Activated CD8-positive, alpha-beta memory T cell treated with anti-CD3 and anti-CD28 coated beads, Interleukin-2, amount 50 U/mL, for 1 hour (primary cell): ENCODE data around the gene MARS1.

Experiments
- DNase-seq: peaks from one replicate; pipeline ENCODE4 v3.0.0-alpha.2; 2020; ENCODE audit errors: extremely low read depth

MARS1 gene

GRCh38 chr12:57528831-57529555, 41.1 kb downstream of the MARS1 start:
- DNase-seq, result no peak

DNA sequence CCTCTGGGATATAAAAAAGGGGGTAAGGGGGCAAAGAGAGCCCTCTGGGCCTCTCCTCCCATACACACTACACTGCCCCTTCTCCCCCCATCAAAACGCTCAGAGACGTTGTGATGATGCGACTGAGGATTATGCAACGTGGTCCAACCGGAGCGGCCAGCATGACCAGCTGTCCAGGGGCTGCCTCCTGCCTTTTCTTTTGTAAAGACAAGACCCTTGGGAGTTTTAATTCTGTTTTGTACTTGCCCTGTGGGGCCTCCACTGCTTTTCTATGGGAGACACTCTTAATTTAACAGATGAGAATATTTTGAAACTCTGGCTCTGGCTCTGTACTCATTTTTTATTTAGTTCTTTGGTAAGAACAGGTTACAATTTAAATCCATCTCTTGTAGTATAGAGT, 42.0 kb downstream of the MARS1 start:
- DNase-seq, result no peak

DNA sequence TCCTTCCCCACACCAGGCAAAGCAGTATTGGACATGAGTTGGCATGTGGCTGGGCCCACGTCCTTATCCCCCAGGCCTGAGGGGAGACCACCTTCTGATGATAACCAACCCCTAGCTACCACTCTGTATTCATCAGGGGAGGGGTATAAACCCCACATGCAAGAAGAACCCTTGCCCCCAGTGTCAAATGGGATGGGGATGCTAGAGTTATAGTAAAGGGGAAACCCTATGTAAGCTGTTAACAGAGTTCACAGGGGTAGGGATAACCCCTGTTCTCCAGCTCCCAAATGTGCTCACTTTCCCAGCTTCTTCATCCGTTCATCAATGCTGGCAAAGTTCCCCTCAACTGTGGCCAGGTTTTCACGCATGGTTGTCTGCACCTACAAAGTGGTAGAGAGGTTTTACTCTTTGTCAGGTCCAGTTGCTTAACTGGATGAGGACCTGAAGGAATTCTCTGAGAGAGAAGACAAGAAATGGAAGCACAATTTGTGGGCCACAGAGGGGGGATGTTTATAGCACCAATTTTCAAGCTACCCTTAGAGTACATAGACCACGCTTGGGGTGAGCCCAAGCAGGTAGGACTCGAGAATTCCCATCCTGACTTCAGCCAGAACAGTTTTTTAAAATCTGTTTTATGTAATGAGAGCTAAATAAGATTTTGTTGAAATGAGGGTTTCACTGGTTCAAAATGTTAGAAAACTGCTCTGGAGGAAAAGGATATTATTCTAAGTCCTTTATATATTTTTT, 42.7 kb downstream of the MARS1 start:
- no peak for DNase-seq

- no peak for DNase-seq
Observed at GRCh38 chr12:57531836-57532235, 44.0 kb downstream of the MARS1 start.

DNA sequence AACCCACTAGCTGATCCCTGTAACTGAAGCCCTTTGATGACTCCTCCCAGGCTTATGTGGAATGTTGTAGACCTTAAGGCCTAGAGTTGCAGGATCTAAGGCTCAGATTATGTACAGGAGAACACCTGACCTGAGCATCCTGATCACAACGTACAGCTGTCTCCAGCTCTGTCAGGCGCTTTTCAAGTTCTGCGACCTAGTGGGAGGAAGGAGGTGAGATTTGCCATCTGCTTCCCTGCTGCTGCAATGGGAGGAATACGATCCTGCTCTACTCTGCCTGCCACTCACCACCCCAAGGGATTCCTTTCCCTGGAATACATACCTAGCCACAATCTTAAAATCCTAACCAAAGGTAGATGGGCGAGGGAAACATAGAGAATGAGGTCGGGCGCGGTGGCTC, 45.2 kb downstream of the MARS1 start:
- DNase-seq, result no peak

DNA sequence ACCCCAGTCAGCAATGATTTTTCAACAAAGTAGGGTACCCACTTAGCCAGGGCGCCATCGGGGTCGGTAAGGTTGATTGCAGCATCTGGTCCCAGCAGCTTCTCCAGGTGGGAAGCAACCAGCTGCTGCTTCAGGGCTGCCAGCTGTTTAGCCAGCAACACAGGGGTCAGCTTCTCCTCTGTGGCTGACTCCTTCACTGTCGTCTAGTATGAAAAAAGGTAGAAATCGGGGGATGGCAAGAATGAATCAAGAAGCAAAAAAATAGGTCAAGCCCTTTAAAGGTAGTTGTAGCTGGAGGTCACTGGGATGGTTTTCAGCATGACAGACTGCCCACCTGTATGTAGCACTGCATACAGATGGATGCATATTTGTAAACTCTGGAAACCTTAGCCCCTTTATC, 46.4 kb downstream of the MARS1 start:
- no peak for DNase-seq

- DNase-seq, result no peak
Observed at GRCh38 chr12:57534991-57535543, 47.2 kb downstream of the MARS1 start.

- no peak for DNase-seq
Observed at GRCh38 chr12:57535764-57536596, 48.1 kb downstream of the MARS1 start.

DNA sequence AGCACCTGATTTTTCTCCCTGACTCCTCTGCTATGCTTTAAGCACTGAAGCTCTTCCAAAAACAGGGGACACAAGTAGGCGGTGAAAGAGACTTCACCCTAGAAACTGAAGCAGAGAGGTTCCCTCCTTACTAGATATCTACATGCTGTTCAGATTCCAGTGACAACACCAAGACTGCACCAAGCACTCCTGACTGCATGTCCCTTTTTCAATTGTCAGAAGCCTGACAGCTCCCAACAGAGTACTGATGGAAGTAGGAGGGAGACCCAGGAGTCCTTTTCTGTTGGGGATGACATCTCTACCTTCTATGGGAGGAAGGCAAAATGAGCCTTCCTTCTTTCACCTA, 48.7 kb downstream of the MARS1 start:
- DNase-seq, result no peak

DNA sequence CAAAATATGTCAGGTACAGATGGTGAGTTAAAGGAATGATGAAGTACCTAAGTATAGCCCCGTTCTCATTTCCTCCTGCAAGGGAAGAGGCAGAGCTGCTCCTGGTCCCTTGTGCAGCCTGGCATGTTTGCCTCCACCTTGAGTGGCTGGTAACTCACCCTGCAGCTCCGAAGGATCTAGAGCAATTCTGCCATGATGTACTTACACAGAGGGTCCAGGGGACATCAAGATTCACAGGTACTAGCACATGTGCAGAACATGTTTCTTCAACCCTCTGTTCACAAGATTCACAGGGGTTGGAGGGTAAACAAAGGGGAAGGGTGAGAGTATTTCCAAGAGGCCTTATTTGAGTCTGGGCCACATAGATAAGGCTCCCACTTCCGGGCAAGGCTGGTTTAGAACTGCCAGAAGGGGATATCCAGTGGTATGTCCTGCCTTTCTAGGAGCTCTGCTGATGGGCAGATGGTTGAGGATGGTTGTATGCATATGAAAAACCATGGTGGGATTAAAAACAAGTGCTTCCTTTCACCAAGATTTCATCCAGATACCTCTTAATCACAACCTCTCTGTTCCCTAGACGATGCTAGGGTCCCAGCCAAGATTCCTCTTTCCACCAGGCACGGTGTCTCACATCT, 51.4 kb downstream of the MARS1 start:
- no peak for DNase-seq

- no peak for DNase-seq
Observed at GRCh38 chr12:57541001-57541400, 53.1 kb downstream of the MARS1 start.

DNA sequence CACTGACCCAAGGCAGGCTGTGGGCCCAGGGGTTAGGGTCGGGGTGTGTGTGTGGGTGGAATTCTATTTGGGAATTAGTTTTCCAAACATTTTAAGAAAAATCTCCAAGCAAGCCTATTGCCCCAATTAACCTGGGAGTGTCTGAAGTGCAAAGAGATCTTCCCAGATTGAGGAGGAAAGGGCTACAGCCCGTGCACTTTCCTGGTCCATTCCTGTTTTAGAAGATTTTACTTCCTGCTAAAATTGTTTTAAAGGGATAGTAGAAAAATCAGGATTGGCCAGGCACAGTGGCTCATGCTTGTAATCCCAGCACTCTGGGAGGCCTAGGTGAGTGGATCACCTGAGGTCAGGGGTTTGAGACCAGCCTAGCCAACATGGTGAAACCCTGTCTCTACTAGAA, 53.8 kb downstream of the MARS1 start:
- no peak for DNase-seq

DNA sequence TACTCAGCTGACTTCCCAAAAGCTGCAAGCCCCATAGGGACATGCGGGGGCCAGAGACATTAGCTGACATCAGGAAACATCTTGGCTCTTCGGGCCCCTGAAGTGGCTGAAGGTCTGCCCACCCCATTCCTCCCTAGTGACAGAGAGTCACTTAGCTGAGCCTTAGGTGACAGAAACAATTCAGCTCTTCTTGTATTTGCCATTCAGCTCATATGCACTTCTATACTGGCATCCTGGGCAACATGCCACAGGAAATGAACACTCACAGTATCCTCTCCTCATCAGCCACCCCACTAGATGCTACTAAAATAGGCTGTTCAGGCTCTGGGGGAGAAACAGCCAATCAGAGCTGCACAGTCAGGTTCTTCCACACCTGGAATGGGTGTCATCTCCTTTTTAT, 55.7 kb downstream of the MARS1 start:
- DNase-seq, result no peak

- no peak for DNase-seq
Observed at GRCh38 chr12:57545809-57546437, 58.1 kb downstream of the MARS1 start.

DNA sequence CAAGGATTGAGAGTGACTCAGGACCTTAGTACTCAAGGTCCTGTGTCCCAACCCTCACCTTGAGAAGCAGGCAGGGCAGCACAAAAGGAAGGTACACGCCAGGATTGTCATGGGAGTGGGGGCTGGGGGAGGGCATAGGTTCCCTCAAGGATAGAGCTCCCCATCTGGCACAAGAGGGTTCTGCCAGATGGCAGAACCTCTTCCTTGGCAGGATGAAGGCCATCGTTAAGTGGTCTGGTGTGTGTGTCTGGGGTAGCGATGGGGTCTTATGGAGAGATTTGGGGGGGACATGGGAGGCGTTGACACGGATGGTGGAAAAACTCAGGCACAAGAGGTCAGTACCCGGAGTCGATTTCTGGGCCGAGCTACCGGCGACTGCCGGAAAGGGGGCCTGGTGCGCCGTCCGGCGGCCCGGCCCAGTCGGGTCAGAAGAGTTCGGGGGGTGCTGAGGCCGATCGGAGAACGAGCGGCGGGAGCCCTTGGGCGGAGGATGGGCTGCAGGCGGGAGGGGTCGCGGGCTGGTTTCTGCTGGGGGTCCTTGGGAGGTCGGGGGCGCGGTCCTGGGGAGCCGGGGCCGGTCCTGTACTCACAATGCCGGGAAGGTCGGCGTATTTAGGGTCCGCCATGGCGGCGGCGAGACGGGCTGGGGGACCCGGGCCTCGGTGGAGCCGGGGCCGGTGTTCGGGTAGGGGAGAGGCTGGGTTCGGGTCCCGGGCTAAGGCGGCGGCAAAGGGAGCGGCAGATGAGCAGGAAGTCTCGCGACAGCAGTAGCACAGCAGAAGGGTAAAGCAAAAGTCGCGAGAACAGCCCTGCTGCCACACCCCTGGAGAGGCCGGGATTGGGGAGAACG, 58.8 kb downstream of the MARS1 start, which contains the start of gene DCTN2:
DCTN2 (minus strand) TSS at position 755 of the 850 bp plus-strand sequence; CDS start at position 626, 129 bp downstream.
- peak; percentile 85 for DNase-seq

DNA sequence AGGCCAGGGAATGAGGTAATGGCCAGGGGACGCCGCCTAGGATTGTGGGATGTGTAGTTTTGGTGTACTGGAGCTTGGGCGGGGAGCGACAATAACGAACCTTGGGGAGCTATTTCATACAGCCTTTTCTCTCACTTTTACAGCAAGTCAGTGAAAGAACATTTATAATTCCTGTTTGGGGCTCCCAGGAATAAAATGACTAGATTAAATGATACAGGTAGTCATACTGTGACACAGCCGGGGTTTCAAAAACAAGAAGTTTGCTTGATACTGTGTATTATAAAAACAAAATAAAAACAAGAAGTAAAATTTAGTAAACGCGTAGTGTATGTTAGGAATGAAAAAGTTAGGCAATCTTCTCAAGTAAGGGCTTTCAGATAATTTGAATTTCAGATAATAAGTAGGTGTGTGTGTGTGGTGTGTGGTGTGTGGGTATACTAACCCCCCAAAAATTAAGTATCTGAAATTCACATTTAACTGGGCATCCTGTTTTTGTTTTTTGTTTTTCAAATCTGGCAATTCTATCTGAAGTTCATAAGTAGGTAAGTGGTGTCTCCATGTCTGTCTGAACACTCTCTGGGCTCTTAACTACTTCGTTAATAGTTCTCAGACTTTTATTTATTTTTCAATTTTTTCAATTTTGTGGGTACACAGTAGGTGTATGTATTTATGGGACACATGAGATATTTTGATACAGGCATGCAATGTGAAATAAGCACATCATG, 59.6 kb downstream of the MARS1 start:
- no peak for DNase-seq

DNA sequence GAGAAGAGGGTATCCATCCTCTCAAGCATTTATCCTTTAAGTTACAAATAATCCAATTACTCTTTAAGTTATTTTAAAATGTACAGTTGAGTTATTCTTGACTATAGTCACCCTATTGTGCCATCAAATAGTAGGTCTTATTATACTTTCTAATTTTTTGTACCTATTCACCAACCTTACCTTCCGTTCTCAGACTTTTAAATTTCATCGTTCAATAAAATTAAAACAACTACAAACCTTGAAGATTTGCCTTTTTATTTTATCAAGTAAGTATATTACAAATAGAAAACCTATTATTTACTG, 60.1 kb downstream of the MARS1 start:
- no peak for DNase-seq

DNA sequence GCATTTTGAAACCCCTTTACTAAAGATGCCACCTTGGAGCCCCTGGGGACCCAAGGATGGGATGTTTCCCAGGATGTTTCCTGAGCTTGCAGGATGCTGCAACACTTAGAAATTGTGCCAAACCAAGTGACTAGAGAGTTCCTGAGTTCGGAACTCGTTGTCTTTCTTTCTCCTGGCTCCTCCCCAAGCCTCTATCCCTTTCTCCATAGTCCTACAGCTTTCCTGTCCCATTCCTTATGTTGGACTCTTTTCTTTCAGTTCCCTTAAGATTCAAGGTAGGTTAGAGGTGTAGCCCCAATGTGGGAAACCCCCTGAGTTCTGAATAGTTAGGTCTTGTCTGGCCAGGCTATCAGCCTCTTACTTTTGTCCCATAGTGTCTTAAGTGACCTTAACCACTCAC, 60.6 kb downstream of the MARS1 start:
- no peak for DNase-seq

DNA sequence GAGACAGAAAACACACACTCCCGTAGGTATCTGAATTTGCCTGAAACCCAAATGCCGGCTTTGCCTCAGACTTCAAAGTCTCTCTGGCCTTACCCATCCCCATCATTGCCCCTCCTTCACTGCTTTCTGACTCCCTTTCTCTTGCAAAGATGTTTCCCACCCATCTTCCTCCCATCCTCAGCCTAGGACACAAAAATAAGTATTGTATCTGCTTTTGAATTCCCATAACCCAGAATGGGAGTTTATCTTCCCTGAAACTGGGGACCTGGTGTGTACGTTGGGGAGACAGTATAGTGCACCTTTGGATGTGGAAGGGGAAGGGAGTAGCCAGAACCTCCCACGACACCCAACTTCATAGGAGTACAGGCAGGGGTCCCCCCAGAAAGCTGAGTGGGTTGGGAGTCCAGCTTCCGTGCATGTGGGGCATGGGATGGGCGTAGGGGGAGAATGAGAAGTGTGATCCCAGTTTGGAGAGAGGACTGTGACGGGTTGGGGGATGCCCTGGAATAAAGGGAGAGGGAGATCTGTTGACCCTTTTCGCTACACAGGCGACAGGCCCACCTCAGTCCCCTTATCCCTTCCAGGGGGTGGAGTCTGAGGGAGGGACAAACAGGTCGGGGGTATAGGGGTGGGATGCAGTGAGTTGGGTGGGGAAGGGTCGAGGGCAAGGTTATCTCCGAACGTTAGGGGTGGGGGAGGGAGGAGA, 61.5 kb downstream of the MARS1 start:
- no peak for DNase-seq
